Neural progenitor cell (in vitro differentiated cells): ENCODE data around the gene CNTNAP4. TPM values are rescaled to one million over a fixed set of nuclear protein-coding genes. Genes with fewer than 3 reads are reported as not detected.

Source experiments
- DNase-seq: peaks from one replicate; pipeline ENCODE4 v3.0.0-alpha.2; 2016; ENCODE audit warnings: low spot score
- H2AFZ ChIP-seq: fragments of 200-600 bp; sonication (generic); replicated peaks from 2 replicates; pipeline ENCODE4 v1.6.1; 2016; ENCODE audit warnings: antibody characterized with exemption
- H3F3A ChIP-seq: fragments of 200-600 bp; sonication (generic); 2 replicates; pipeline ENCODE4 v1.6.1; 2016; ENCODE audit warnings: antibody characterized with exemption, low read depth
- H3K27ac ChIP-seq: fragments of 200-600 bp; sonication (generic); 2 replicates; pipeline ENCODE4 v1.5.1; 2016; ENCODE audit warnings: mild to moderate bottlenecking
- H3K27me3 ChIP-seq: fragments of 200-600 bp; sonication (generic); 2 replicates; pipeline ENCODE4 v1.6.1; 2016; ENCODE audit warnings: mild to moderate bottlenecking, moderate library complexity
- H3K36me3 ChIP-seq: fragments of 200-600 bp; sonication (generic); 2 replicates; pipeline ENCODE4 v1.5.1; 2016
- H3K4me1 ChIP-seq: fragments of 200-600 bp; sonication (generic); 2 replicates; pipeline ENCODE4 v1.6.1; 2016; ENCODE audit warnings: mixed run types
- H3K4me2 ChIP-seq: fragments of 200-600 bp; sonication (generic); 2 replicates; pipeline ENCODE4 v1.6.1; 2016
- H3K4me3 ChIP-seq: fragments of 200-600 bp; sonication (generic); 2 replicates; pipeline ENCODE4 v1.5.1; 2016
- H3K79me2 ChIP-seq: fragments of 200-600 bp; sonication (generic); 2 replicates; pipeline ENCODE4 v1.6.1; 2016; ENCODE audit warnings: low read depth
- H3K9ac ChIP-seq: fragments of 200-600 bp; sonication (generic); 2 replicates; pipeline ENCODE4 v1.6.1; 2016
- H3K9me3 ChIP-seq: fragments of 200-600 bp; sonication (generic); 2 replicates; pipeline ENCODE4 v1.5.1; 2016; ENCODE audit warnings: low read depth
- H4K20me1 ChIP-seq: fragments of 200-600 bp; sonication (generic); 2 replicates; pipeline ENCODE4 v1.6.1; 2016; ENCODE audit warnings: low read depth
- H3K27ac Mint-ChIP-seq: 3 replicates; pipeline ENCODE4 v1.8.0; 2021; ENCODE audit warnings: mixed read lengths
- H3K27me3 Mint-ChIP-seq: 2 replicates; pipeline ENCODE4 v1.8.0; 2022; ENCODE audit warnings: low read depth, mild to moderate bottlenecking, inconsistent platforms, moderate library complexity, mixed read lengths; ENCODE audit not compliant: insufficient read depth
- H3K36me3 Mint-ChIP-seq: 3 replicates; pipeline ENCODE4 v1.8.0; 2021; ENCODE audit warnings: mixed read lengths
- H3K4me1 Mint-ChIP-seq: 3 replicates; pipeline ENCODE4 v1.8.0; 2021; ENCODE audit warnings: mixed read lengths
- H3K4me3 Mint-ChIP-seq: 3 replicates; pipeline ENCODE4 v1.8.0; 2021; ENCODE audit warnings: mild to moderate bottlenecking, moderate library complexity, mixed read lengths
- H3K9me3 Mint-ChIP-seq: 3 replicates; pipeline ENCODE4 v1.8.0; 2020; ENCODE audit warnings: mixed read lengths
- EZH2 ChIP-seq: fragments of 200-600 bp; sonication (generic); IDR thresholded peaks from 2 replicates; pipeline ENCODE4 v1.6.1; 2017; ENCODE audit warnings: antibody characterized with exemption, mild to moderate bottlenecking, moderate library complexity
- EZH2phosphoT487 ChIP-seq: fragments of 200-600 bp; sonication (generic); IDR thresholded peaks from 2 replicates; pipeline ENCODE4 v1.6.1; 2017; ENCODE audit warnings: antibody characterized with exemption
- total RNA-seq: library from RNA; depleted of rRNA; stranded (reverse); fragments of >200 nt; gene quantifications from 2 replicates; pipeline ENCODE4 v1.2.3, GENCODE V29; 2015; ENCODE audit warnings: low replicate concordance
- TF ChIP-seq, protein P1 (sequence below): fragments of 200-600 bp; sonication (generic); IDR thresholded peaks from 2 replicates; pipeline ENCODE4 v1.5.1; 2017; ENCODE audit warnings: antibody characterized with exemption, mild to moderate bottlenecking

Gene CNTNAP4
- total RNA-seq, 1 donor from 2014 or later = 0.41 TPM

DNA sequence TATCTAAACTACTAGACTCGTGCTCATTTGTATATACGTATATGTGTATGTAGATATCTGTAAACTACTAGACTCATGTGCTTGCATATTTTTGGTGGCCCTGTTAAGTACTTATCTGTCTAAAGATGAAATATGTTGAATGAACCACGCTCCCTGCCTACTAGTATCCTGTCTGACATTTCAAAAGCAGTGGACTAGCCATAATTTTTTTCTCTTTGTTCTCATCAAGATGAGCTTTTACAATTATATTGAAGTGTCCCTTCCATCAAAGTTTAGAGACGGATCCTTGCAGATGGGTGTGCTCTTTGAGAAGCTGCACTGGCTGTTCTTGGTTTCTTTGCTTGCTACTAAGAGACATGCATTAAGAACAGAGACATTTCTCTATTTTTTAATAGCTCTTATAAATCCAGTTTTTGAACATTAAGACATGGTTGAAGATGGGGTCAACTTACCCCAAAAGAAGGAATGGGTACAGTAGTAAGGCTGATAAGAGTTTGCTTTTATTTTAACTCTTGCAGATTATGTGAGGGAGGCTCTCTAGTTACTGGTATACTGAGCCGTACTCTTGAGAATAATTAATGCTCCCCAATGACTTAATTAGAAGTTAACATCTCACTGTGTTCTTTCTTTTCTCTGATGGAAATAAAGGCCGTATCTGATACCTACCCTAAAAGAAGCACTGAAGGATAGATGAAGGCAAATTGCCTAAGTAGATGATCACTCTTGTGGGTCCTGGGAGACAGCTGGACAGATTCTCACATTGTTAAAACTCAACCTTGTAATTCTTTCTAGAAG, 3.4 kb downstream of the CNTNAP4 start:
- peaks cover 28% of the 10 kb centered on the region for H3K27me3 ChIP-seq
- Mint-ChIP-seq H3K4me3 (no peak overlapping the region), H3K4me1 (peaks cover 10% of the 10 kb centered on the region), H3K27me3 (no peaks in the 10 kb centered on the region), H3K9me3 (no peaks in the 10 kb centered on the region), H3K27ac (no peak overlapping the region), H3K36me3 (no peaks in the 10 kb centered on the region)
- no peak overlapping the region for H3K4me3 ChIP-seq
- no peaks in the 10 kb centered on the region for H3K9me3 ChIP-seq
- no peak overlapping the region for H2AFZ ChIP-seq
- H4K20me1 ChIP-seq = no peaks in the 10 kb centered on the region
- H3K79me2 ChIP-seq = no peaks in the 10 kb centered on the region
- no peak overlapping the region for H3K27ac ChIP-seq
- H3K4me1 ChIP-seq = peaks cover 4% of the 10 kb centered on the region
- TF ChIP-seq, protein P1, sequence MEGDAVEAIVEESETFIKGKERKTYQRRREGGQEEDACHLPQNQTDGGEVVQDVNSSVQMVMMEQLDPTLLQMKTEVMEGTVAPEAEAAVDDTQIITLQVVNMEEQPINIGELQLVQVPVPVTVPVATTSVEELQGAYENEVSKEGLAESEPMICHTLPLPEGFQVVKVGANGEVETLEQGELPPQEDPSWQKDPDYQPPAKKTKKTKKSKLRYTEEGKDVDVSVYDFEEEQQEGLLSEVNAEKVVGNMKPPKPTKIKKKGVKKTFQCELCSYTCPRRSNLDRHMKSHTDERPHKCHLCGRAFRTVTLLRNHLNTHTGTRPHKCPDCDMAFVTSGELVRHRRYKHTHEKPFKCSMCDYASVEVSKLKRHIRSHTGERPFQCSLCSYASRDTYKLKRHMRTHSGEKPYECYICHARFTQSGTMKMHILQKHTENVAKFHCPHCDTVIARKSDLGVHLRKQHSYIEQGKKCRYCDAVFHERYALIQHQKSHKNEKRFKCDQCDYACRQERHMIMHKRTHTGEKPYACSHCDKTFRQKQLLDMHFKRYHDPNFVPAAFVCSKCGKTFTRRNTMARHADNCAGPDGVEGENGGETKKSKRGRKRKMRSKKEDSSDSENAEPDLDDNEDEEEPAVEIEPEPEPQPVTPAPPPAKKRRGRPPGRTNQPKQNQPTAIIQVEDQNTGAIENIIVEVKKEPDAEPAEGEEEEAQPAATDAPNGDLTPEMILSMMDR = no peak
- no peak for TF ChIP-seq EZH2phosphoT487
- no peak for TF ChIP-seq EZH2
- no peak overlapping the region for H3K4me2 ChIP-seq
- H3F3A ChIP-seq = peaks cover 5% of the 10 kb centered on the region
- H3K9ac ChIP-seq = no peak overlapping the region
- DNase-seq = no peak
- H3K36me3 ChIP-seq = no peaks in the 10 kb centered on the region

DNA sequence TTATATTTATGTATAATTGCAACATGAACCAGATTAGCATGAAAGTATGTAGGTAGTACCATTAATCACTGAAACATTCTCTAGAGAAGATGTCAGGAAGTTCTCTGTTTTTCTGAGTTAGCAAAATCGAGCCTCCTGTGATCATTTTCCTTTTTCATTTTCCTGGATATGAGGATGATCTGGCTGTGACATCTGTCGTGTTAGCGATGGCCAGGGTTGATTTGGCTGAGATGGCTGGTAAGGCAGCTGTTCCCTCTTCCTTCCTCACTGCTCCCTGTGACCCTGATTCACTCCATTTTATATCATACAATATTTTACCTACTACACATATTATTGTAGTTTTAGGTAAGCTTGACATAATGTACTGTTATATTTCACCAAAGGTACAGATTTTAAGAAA, 10.3 kb downstream of the CNTNAP4 start:
- Histone ChIP-seq H3K4me1 (no peaks in the 10 kb centered on the region), H3K9me3 (no peaks in the 10 kb centered on the region), H3K9ac (no peak overlapping the region), H4K20me1 (no peaks in the 10 kb centered on the region), H3K36me3 (no peaks in the 10 kb centered on the region), H3K79me2 (no peaks in the 10 kb centered on the region), H3F3A (no peaks in the 10 kb centered on the region), H3K27me3 (no peaks in the 10 kb centered on the region), H3K27ac (no peak overlapping the region), H2AFZ (no peak overlapping the region), H3K4me2 (no peak overlapping the region), H3K4me3 (no peak overlapping the region)
- H3K4me1 Mint-ChIP-seq = no peaks in the 10 kb centered on the region
- no peak for DNase-seq
- TF ChIP-seq EZH2 = no peak
- TF ChIP-seq EZH2phosphoT487 = no peak
- TF ChIP-seq, protein P1 = no peak
- H3K27me3 Mint-ChIP-seq = no peaks in the 10 kb centered on the region
- no peak overlapping the region for H3K27ac Mint-ChIP-seq
- no peaks in the 10 kb centered on the region for H3K9me3 Mint-ChIP-seq
- H3K4me3 Mint-ChIP-seq = no peak overlapping the region
- H3K36me3 Mint-ChIP-seq = no peaks in the 10 kb centered on the region

DNA sequence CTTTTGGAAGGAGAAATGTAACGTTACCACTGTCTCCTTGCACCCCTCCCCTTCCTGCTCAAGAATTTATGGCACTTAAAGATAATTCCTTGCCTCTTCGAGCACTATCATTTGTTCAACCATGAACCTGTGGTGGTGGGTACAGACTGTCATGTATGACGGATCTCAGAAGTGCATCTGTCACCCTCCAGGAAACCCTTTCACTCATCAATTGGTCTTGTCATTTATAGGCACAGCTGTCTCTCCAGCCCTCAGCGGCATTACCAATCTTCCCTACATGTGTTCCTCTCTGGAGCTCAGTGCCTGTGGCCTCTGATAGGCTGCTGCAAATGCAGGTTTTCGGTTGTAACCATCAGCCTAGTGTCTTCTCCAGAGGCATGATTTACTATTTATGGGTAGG, 15.0 kb downstream of the CNTNAP4 start:
- H3K4me1 Mint-ChIP-seq = no peaks in the 10 kb centered on the region
- no peaks in the 10 kb centered on the region for H3K36me3 Mint-ChIP-seq

More for the DNA sequence above, 15.0 kb downstream of the CNTNAP4 start:
- no peak overlapping the region for H3K27ac ChIP-seq
- TF ChIP-seq EZH2phosphoT487 (no peak), EZH2 (no peak)
- TF ChIP-seq, protein P1 = no peak
- no peaks in the 10 kb centered on the region for H3K27me3 ChIP-seq
- H3K36me3 ChIP-seq = no peaks in the 10 kb centered on the region
- H3K27ac Mint-ChIP-seq = no peak overlapping the region
- H3K9me3 Mint-ChIP-seq = no peaks in the 10 kb centered on the region
- H3K4me1 ChIP-seq = no peaks in the 10 kb centered on the region
- H3K4me3 ChIP-seq = no peak overlapping the region
- no peaks in the 10 kb centered on the region for H4K20me1 ChIP-seq
- H3K4me2 ChIP-seq = no peak overlapping the region
- H3K79me2 ChIP-seq = no peaks in the 10 kb centered on the region
- no peak overlapping the region for H3K4me3 Mint-ChIP-seq
- no peaks in the 10 kb centered on the region for H3F3A ChIP-seq
- H3K9me3 ChIP-seq = no peaks in the 10 kb centered on the region
- DNase-seq = no peak
- H3K27me3 Mint-ChIP-seq = peaks cover 3% of the 10 kb centered on the region
- no peak overlapping the region for H3K9ac ChIP-seq
- no peak overlapping the region for H2AFZ ChIP-seq
